Measurements from ENCODE around the gene JHY. TPM values are rescaled to one million over a fixed set of nuclear protein-coding genes. Genes with fewer than 3 reads are reported as not detected.

The JHY gene
- total and polyA plus RNA-seq, 5 donors: 3.2 to 5.6 (median 5.0) TPM

- no peak for ATAC-seq
- WGBS: 91% methylated on average over 2 of the region's 2 CpGs
- intact Hi-C loops (cut with DNase I): no loop called here
Observed at GRCh38 chr11:122938557-122938956, 56.0 kb downstream of the JHY start.

GRCh38 chr11:122951211-122951610, 68.7 kb downstream of the JHY start:
- ATAC-seq: no peak
- no peaks in the 10 kb centered on the region for H3K4me1 ChIP-seq (ENCODE audit: control insufficient read depth, insufficient read depth, low read length)
- no peaks in the 10 kb centered on the region for H3K27me3 ChIP-seq (ENCODE audit: control insufficient read depth, insufficient read depth)
- H3K9me3 ChIP-seq (ENCODE audit: control insufficient read depth, low read length): no peaks in the 10 kb centered on the region
- DNase-seq: no peak
- no peak overlapping the region for H3K27ac ChIP-seq (ENCODE audit: low read length)
- H3K4me3 ChIP-seq (ENCODE audit: low read length): no peak overlapping the region
- 61% methylated on average over 2 of the region's 2 CpGs for WGBS
- intact Hi-C loops (cut with DNase I): no loop called here

More at GRCh38 chr11:122938557-122938956, 56.0 kb downstream of the JHY start:
- Histone ChIP-seq H3K27me3 (ENCODE audit: control insufficient read depth, insufficient read depth) (no peaks in the 10 kb centered on the region), H3K4me3 (ENCODE audit: low read length) (no peak overlapping the region), H3K4me1 (ENCODE audit: control insufficient read depth, insufficient read depth, low read length) (no peaks in the 10 kb centered on the region), H3K27ac (ENCODE audit: low read length) (no peak overlapping the region), H3K9me3 (ENCODE audit: control insufficient read depth, low read length) (no peaks in the 10 kb centered on the region)
- DNase-seq: no peak

- no peaks in the 10 kb centered on the region for H3K9me3 ChIP-seq (ENCODE audit: control insufficient read depth, low read length)
- WGBS: 91% methylated on average over 4 of the region's 4 CpGs
- H3K27me3 ChIP-seq (ENCODE audit: control insufficient read depth, insufficient read depth): no peaks in the 10 kb centered on the region
- DNase-seq (no peak), ATAC-seq (no peak)
- H3K27ac ChIP-seq (ENCODE audit: low read length): no peak overlapping the region
- intact Hi-C loops (cut with DNase I): no loop called here
- no peak overlapping the region for H3K4me3 ChIP-seq (ENCODE audit: low read length)
- no peaks in the 10 kb centered on the region for H3K4me1 ChIP-seq (ENCODE audit: control insufficient read depth, insufficient read depth, low read length)
Observed at GRCh38 chr11:122954455-122954854, 71.9 kb downstream of the JHY start.

- Histone ChIP-seq H3K9me3 (ENCODE audit: control insufficient read depth, low read length) (no peaks in the 10 kb centered on the region), H3K4me1 (ENCODE audit: control insufficient read depth, insufficient read depth, low read length) (no peaks in the 10 kb centered on the region), H3K27me3 (ENCODE audit: control insufficient read depth, insufficient read depth) (no peaks in the 10 kb centered on the region), H3K27ac (ENCODE audit: low read length) (no peak overlapping the region), H3K4me3 (ENCODE audit: low read length) (no peak overlapping the region)
- DNase-seq (no peak), ATAC-seq (no peak)
- intact Hi-C loops (cut with DNase I): no loop called here
- WGBS: 66% methylated on average over 4 of the region's 4 CpGs
Observed at GRCh38 chr11:122963961-122964360, 81.4 kb downstream of the JHY start.

GRCh38 chr11:122976061-122976733, 93.6 kb downstream of the JHY start:
- 10% methylated on average over 21 of the region's 21 CpGs for WGBS
- intact Hi-C loops (cut with DNase I): no loop called here
- no peak for ATAC-seq

GRCh38 chr11:122976734-122977469, 94.3 kb downstream of the JHY start:
- no peak overlapping the region for H3K27ac ChIP-seq (ENCODE audit: low read length)
- peak in 1 of 2 donors; percentile 27 for ATAC-seq
- H3K9me3 ChIP-seq (ENCODE audit: control insufficient read depth, low read length): no peaks in the 10 kb centered on the region
- peaks cover 1% of the 10 kb centered on the region for H3K4me1 ChIP-seq (ENCODE audit: control insufficient read depth, insufficient read depth, low read length)
- no peak for DNase-seq
- H3K4me3 ChIP-seq (ENCODE audit: low read length): peak overlapping the region; percentile 5
- WGBS: 2% methylated on average over 50 of the region's 50 CpGs
- intact Hi-C loops (cut with DNase I): no loop called here
- H3K27me3 ChIP-seq (ENCODE audit: control insufficient read depth, insufficient read depth): peaks cover 2% of the 10 kb centered on the region

More at GRCh38 chr11:122976061-122976733, 93.6 kb downstream of the JHY start:
- H3K4me3 ChIP-seq (ENCODE audit: low read length): no peak overlapping the region
- H3K9me3 ChIP-seq (ENCODE audit: control insufficient read depth, low read length): no peaks in the 10 kb centered on the region
- H3K27ac ChIP-seq (ENCODE audit: low read length): no peak overlapping the region
- H3K4me1 ChIP-seq (ENCODE audit: control insufficient read depth, insufficient read depth, low read length): peaks cover 1% of the 10 kb centered on the region
- no peak for DNase-seq
- H3K27me3 ChIP-seq (ENCODE audit: control insufficient read depth, insufficient read depth): peaks cover 2% of the 10 kb centered on the region

- peaks cover 1% of the 10 kb centered on the region for H3K4me1 ChIP-seq (ENCODE audit: control insufficient read depth, insufficient read depth, low read length)
- WGBS: 4% methylated on average over 50 of the region's 50 CpGs
- DNase-seq (peak in 1 of 3 donors; percentile 37), ATAC-seq (peak in 1 of 2 donors; percentile 44)
- peak overlapping the region; percentile 5 for H3K4me3 ChIP-seq (ENCODE audit: low read length)
- intact Hi-C loops (cut with DNase I): no loop called here
- H3K27me3 ChIP-seq (ENCODE audit: control insufficient read depth, insufficient read depth): peaks cover 2% of the 10 kb centered on the region
- no peak overlapping the region for H3K27ac ChIP-seq (ENCODE audit: low read length)
- H3K9me3 ChIP-seq (ENCODE audit: control insufficient read depth, low read length): no peaks in the 10 kb centered on the region
Observed at GRCh38 chr11:122977470-122978298, 95.1 kb downstream of the JHY start.

GRCh38 chr11:122978299-122978620, 95.7 kb downstream of the JHY start:
- intact Hi-C loops (cut with DNase I): no loop called here
- Histone ChIP-seq H3K4me1 (ENCODE audit: control insufficient read depth, insufficient read depth, low read length) (peaks cover 1% of the 10 kb centered on the region), H3K27ac (ENCODE audit: low read length) (no peak overlapping the region), H3K27me3 (ENCODE audit: control insufficient read depth, insufficient read depth) (peaks cover 2% of the 10 kb centered on the region), H3K4me3 (ENCODE audit: low read length) (no peak overlapping the region), H3K9me3 (ENCODE audit: control insufficient read depth, low read length) (no peaks in the 10 kb centered on the region)
- DNase-seq (no peak), ATAC-seq (no peak)
- WGBS: 14% methylated on average over 7 of the region's 7 CpGs

GRCh38 chr11:122979103-122979814, 96.7 kb downstream of the JHY start:
- H3K4me1 ChIP-seq (ENCODE audit: control insufficient read depth, insufficient read depth, low read length): peaks cover 1% of the 10 kb centered on the region
- DNase-seq (no peak), ATAC-seq (no peak)
- no peak overlapping the region for H3K27ac ChIP-seq (ENCODE audit: low read length)
- H3K27me3 ChIP-seq (ENCODE audit: control insufficient read depth, insufficient read depth): peaks cover 2% of the 10 kb centered on the region
- no peaks in the 10 kb centered on the region for H3K9me3 ChIP-seq (ENCODE audit: control insufficient read depth, low read length)
- no peak overlapping the region for H3K4me3 ChIP-seq (ENCODE audit: low read length)
- intact Hi-C loops (cut with DNase I): no loop called here
- 5% methylated on average over 44 of the region's 44 CpGs for WGBS

GRCh38 chr11:122979815-122980595, 97.4 kb downstream of the JHY start:
- Histone ChIP-seq H3K27me3 (ENCODE audit: control insufficient read depth, insufficient read depth) (no peaks in the 10 kb centered on the region), H3K27ac (ENCODE audit: low read length) (no peak overlapping the region), H3K4me3 (ENCODE audit: low read length) (no peak overlapping the region), H3K4me1 (ENCODE audit: control insufficient read depth, insufficient read depth, low read length) (peaks cover 1% of the 10 kb centered on the region), H3K9me3 (ENCODE audit: control insufficient read depth, low read length) (no peaks in the 10 kb centered on the region)
- no peak for ATAC-seq
- intact Hi-C loops (cut with DNase I): no loop called here
- WGBS: 4% methylated on average over 27 of the region's 27 CpGs
- DNase-seq: no peak

Data from right cardiac atrium (tissue), 5 donors.